Liver (tissue), 9 donors: Measurements from ENCODE around the gene PARN. TPM values are rescaled to one million over a fixed set of nuclear protein-coding genes. Genes with fewer than 3 reads are reported as not detected.

Source experiments
- DNase-seq: peaks from one replicate; pipeline ENCODE4 v3.0.0-alpha.2; 2017; ENCODE audit warnings: low spot score
- H3K27ac ChIP-seq, 2 donors: one replicate each; pipeline ENCODE4 v1.7.0; 2013; ENCODE audit warnings: inconsistent platforms in 2 of 2, low read length in 2 of 2, control low read depth in 1 of 2, low read depth in 1 of 2, mild to moderate bottlenecking in 1 of 2
- H3K27me3 ChIP-seq, 4 donors: one replicate each; pipeline versions ENCODE4 v1.6.1 to v1.7.0; 2013; ENCODE audit warnings: low read length in 3 of 4, inconsistent platforms in 1 of 4, mild to moderate bottlenecking in 1 of 4, moderate library complexity in 1 of 4; ENCODE audit not compliant: control insufficient read depth in 4 of 4, insufficient read depth in 4 of 4
- H3K36me3 ChIP-seq, 4 donors: one replicate each; pipeline versions ENCODE4 v1.6.1 to v1.7.0; 2013; ENCODE audit warnings: low read length in 3 of 4, mild to moderate bottlenecking in 3 of 4, low read depth in 1 of 4, moderate library complexity in 1 of 4; ENCODE audit not compliant: control insufficient read depth in 4 of 4, insufficient read depth in 3 of 4
- H3K4me1 ChIP-seq, 4 donors: one replicate each; pipeline versions ENCODE4 v1.6.1 to v1.7.0; 2013; ENCODE audit warnings: low read length in 3 of 4, mild to moderate bottlenecking in 3 of 4, moderate library complexity in 1 of 4; ENCODE audit not compliant: control insufficient read depth in 4 of 4, insufficient read depth in 4 of 4
- H3K4me3 ChIP-seq, 3 donors: one replicate each; pipeline versions ENCODE4 v1.6.1 to v1.7.0; 2013; ENCODE audit warnings: low read length in 3 of 3, control low read depth in 1 of 3, low read depth in 1 of 3, mild to moderate bottlenecking in 1 of 3
- H3K9ac ChIP-seq, 2 donors: one replicate each; pipeline ENCODE4 v1.7.0; 2013; ENCODE audit warnings: low read length in 2 of 2, mild to moderate bottlenecking in 2 of 2, moderate library complexity in 2 of 2, control low read depth in 1 of 2, low read depth in 1 of 2
- H3K9me3 ChIP-seq, 4 donors: one replicate each; pipeline versions ENCODE4 v1.6.1 to v1.7.0; 2013; ENCODE audit warnings: low read length in 3 of 4; ENCODE audit not compliant: control insufficient read depth in 4 of 4
- EGR1 ChIP-seq, 2 donors: IDR thresholded peaks; 2 replicates each; pipeline ENCODE4 v1.6.1; 2016 to 2018; ENCODE audit warnings: antibody characterized with exemption in 2 of 2, low read depth in 2 of 2
- FOXA1 ChIP-seq: IDR thresholded peaks from 2 replicates; pipeline ENCODE4 v1.6.1; 2016; ENCODE audit warnings: antibody characterized with exemption
- FOXA2 ChIP-seq: IDR thresholded peaks from 2 replicates; pipeline ENCODE4 v1.6.1; 2016; ENCODE audit warnings: antibody characterized with exemption
- GABPA ChIP-seq, 2 donors: IDR thresholded peaks in 1 of 2; conservative IDR thresholded peaks in 1 of 2; 2 replicates each; pipeline ENCODE4 v1.6.1; 2016; ENCODE audit warnings: antibody characterized with exemption in 2 of 2, mild to moderate bottlenecking in 1 of 2, moderate library complexity in 1 of 2
- HNF4A ChIP-seq, 2 donors: conservative IDR thresholded peaks; 2 replicates each; pipeline ENCODE4 v1.6.1; 2016; ENCODE audit warnings: antibody characterized with exemption in 2 of 2, mild to moderate bottlenecking in 2 of 2
- JUND ChIP-seq, 2 donors: IDR thresholded peaks; 2 replicates each; pipeline ENCODE4 v1.6.1; 2016; ENCODE audit warnings: antibody characterized with exemption in 2 of 2
- MAX ChIP-seq: IDR thresholded peaks from 2 replicates; pipeline ENCODE4 v1.6.1; 2016; ENCODE audit warnings: antibody characterized with exemption
- NR2F2 ChIP-seq: IDR thresholded peaks from 2 replicates; pipeline ENCODE4 v1.6.1; 2016; ENCODE audit warnings: antibody characterized with exemption
- RAD21 ChIP-seq, 2 donors: IDR thresholded peaks; 2 replicates each; pipeline ENCODE4 v1.6.1; 2016; ENCODE audit warnings: antibody characterized with exemption in 2 of 2, mild to moderate bottlenecking in 2 of 2
- RXRA ChIP-seq, 2 donors: IDR thresholded peaks; 2 replicates each; pipeline ENCODE4 v1.6.1; 2017 to 2018; ENCODE audit warnings: antibody characterized with exemption in 2 of 2, mild to moderate bottlenecking in 1 of 2
- SP1 ChIP-seq: IDR thresholded peaks from 2 replicates; pipeline ENCODE4 v1.6.1; 2018; ENCODE audit warnings: antibody characterized with exemption, mild to moderate bottlenecking
- TAF1 ChIP-seq: conservative IDR thresholded peaks from 2 replicates; pipeline ENCODE4 v1.6.1; 2016; ENCODE audit warnings: antibody characterized with exemption, mild to moderate bottlenecking
- YY1 ChIP-seq: IDR thresholded peaks from 2 replicates; pipeline ENCODE4 v1.6.1; 2016; ENCODE audit warnings: antibody characterized with exemption, mild to moderate bottlenecking
- WGBS: extraction: QIAGEN DNeasy Blood & Tissue Kit; methylation state at CpG from one replicate; pipeline ENCODE4 v1.1.7; 2013; 5-methylcytosine and 5-hydroxymethylcytosine counted together
- polyA plus RNA-seq, 2 donors: library from polyadenylated mRNA; stranded (reverse) in 1 of 2; unstranded in 1 of 2; fragments of 200-250 nt in 1 of 2; fragments of >200 nt in 1 of 2; fragmentation: Nextera tagmentation in 1 of 2; extraction: Ambion mirVana in 1 of 2; gene quantifications; one replicate each; pipeline versions ENCODE4 v1.2.1 to v1.2.3, GENCODE V29; 2013 to 2015
- total RNA-seq, 2 donors: library from RNA; depleted of rRNA; stranded (reverse); fragments of >200 nt; gene quantifications; one replicate each; pipeline ENCODE4 v1.2.3, GENCODE V29; 2014
- TF ChIP-seq, protein P1 (sequence below): fragments of 150-350 bp; IDR thresholded peaks from 2 replicates; pipeline ENCODE4 v1.5.1; 2017; ENCODE audit warnings: improper control_type of control experiment, low read depth, low read length; ENCODE audit not compliant: missing input control
- TF ChIP-seq, protein P2 (sequence below): IDR thresholded peaks from 2 replicates; pipeline ENCODE4 v1.6.1; 2016; ENCODE audit warnings: antibody characterized with exemption, mild to moderate bottlenecking
- donor health status: healthy.
- donor health status: healthy.
- donor health status: healthy.
- donor health status: healthy.
- donor health status: healthy.

PARN gene
- total and polyA plus RNA-seq, 4 donors, result 7.9 to 19.7 (median 9.7) TPM

DNA sequence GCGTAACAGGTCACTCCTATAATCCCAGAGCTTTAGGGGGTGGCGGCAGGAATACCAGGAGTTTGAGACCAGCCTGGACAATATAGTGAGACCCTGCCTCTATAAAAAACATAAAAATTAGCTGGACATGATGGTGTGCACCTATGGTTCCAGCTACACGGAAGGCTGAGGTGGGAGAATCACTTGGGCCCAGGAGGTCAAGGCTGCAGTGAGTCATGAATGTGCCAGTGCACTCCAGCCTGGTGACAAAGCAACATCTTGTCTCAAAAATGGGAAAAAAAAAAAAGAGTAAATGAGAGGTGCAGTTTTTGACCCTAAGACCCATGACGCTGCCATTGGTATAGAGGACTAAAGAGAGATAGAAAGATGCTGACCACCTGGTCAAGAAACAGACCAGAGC lies 16.1 kb downstream of the PARN start:
- 96% methylated on average over 4 of the region's 4 CpGs for WGBS
- Histone ChIP-seq H3K9me3 (no peaks in the 10 kb centered on the region), H3K4me3 (no peak overlapping the region), H3K27me3 (no peaks in the 10 kb centered on the region), H3K36me3 (peaks cover 7 to 60% (median 42%) of the 10 kb centered on the region in 4 donors), H3K4me1 (no peaks in the 10 kb centered on the region), H3K9ac (no peak overlapping the region), H3K27ac (no peak overlapping the region)
- no peak for DNase-seq
- TF ChIP-seq FOXA2, result no peak
- TF ChIP-seq FOXA1, result no peak
- TF ChIP-seq HNF4A (conservative IDR thresholded peaks at IDR 0.05), result no peak
- TF ChIP-seq MAX, result no peak
- TF ChIP-seq, protein P1, sequence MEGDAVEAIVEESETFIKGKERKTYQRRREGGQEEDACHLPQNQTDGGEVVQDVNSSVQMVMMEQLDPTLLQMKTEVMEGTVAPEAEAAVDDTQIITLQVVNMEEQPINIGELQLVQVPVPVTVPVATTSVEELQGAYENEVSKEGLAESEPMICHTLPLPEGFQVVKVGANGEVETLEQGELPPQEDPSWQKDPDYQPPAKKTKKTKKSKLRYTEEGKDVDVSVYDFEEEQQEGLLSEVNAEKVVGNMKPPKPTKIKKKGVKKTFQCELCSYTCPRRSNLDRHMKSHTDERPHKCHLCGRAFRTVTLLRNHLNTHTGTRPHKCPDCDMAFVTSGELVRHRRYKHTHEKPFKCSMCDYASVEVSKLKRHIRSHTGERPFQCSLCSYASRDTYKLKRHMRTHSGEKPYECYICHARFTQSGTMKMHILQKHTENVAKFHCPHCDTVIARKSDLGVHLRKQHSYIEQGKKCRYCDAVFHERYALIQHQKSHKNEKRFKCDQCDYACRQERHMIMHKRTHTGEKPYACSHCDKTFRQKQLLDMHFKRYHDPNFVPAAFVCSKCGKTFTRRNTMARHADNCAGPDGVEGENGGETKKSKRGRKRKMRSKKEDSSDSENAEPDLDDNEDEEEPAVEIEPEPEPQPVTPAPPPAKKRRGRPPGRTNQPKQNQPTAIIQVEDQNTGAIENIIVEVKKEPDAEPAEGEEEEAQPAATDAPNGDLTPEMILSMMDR, result no peak
- TF ChIP-seq GABPA (IDR thresholded peaks at IDR 0.05 in 1 of 2, conservative IDR thresholded peaks at IDR 0.05 in 1 of 2), result no peak
- TF ChIP-seq TAF1, result no peak
- no peak for TF ChIP-seq SP1
- no peak for TF ChIP-seq NR2F2
- no peak for TF ChIP-seq JUND (IDR thresholded peaks at IDR 0.05)
- no peak for TF ChIP-seq EGR1 (IDR thresholded peaks at IDR 0.05; ENCODE audit: low read depth in 2 of 2)
- TF ChIP-seq RAD21 (IDR thresholded peaks at IDR 0.05), result no peak
- no peak for TF ChIP-seq RXRA (IDR thresholded peaks at IDR 0.05)
- TF ChIP-seq, protein P2, sequence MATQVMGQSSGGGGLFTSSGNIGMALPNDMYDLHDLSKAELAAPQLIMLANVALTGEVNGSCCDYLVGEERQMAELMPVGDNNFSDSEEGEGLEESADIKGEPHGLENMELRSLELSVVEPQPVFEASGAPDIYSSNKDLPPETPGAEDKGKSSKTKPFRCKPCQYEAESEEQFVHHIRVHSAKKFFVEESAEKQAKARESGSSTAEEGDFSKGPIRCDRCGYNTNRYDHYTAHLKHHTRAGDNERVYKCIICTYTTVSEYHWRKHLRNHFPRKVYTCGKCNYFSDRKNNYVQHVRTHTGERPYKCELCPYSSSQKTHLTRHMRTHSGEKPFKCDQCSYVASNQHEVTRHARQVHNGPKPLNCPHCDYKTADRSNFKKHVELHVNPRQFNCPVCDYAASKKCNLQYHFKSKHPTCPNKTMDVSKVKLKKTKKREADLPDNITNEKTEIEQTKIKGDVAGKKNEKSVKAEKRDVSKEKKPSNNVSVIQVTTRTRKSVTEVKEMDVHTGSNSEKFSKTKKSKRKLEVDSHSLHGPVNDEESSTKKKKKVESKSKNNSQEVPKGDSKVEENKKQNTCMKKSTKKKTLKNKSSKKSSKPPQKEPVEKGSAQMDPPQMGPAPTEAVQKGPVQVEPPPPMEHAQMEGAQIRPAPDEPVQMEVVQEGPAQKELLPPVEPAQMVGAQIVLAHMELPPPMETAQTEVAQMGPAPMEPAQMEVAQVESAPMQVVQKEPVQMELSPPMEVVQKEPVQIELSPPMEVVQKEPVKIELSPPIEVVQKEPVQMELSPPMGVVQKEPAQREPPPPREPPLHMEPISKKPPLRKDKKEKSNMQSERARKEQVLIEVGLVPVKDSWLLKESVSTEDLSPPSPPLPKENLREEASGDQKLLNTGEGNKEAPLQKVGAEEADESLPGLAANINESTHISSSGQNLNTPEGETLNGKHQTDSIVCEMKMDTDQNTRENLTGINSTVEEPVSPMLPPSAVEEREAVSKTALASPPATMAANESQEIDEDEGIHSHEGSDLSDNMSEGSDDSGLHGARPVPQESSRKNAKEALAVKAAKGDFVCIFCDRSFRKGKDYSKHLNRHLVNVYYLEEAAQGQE, result no peak

DNA sequence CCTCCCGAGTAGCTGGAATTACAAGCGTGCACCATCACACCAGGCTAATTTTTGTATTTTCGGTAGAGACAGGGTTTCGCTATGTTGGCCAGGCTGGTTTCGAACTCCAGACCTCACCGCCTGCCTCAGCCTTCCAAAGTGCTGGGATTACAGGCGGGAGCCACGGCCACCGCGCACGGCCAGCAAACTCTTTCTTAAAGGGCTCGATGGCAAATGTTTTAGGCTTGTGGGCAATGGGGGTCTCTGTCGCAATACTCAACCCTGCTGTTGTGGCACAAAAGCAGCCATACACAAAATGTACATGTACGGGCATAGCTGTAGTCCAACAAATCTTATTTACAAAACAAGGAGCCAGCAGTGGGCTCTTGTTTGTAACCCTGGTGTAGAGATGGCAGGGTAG lies 18.4 kb downstream of the PARN start:
- Histone ChIP-seq H3K27ac (no peak overlapping the region), H3K36me3 (peaks cover 9 to 70% (median 50%) of the 10 kb centered on the region in 4 donors), H3K9ac (no peak overlapping the region), H3K4me3 (no peak overlapping the region), H3K27me3 (no peaks in the 10 kb centered on the region), H3K9me3 (no peaks in the 10 kb centered on the region), H3K4me1 (no peaks in the 10 kb centered on the region)
- TF ChIP-seq HNF4A (conservative IDR thresholded peaks at IDR 0.05) (no peak), TAF1 (no peak), GABPA (IDR thresholded peaks at IDR 0.05 in 1 of 2, conservative IDR thresholded peaks at IDR 0.05 in 1 of 2) (no peak), RAD21 (IDR thresholded peaks at IDR 0.05) (no peak), YY1 (no peak), NR2F2 (no peak), FOXA1 (no peak)
- TF ChIP-seq, protein P1, result no peak
- TF ChIP-seq, protein P2, result no peak
- 98% methylated on average over 14 of the region's 14 CpGs for WGBS
- DNase-seq, result no peak
